ENCODE measurements around the gene CCL26.
"Not testable (repeated sequence)": the region's sequence is repeated elsewhere in the genome, so short reads cannot be mapped to it uniquely, and the experiment has no call there.

The CCL26 gene

GRCh38 chr7:75729851-75730274, 42.1 kb downstream of the CCL26 start:
- H3K4me3 ChIP-seq (ENCODE audit: low read depth in 1 of 5, low read length in 5 of 5) = no peak overlapping the region
- H3K36me3 ChIP-seq (ENCODE audit: control insufficient read depth in 5 of 5, insufficient read depth in 5 of 5, low read length in 5 of 5) = peaks cover 0 to 16% (median 7%) of the 10 kb centered on the region in 5 donors
- H3K4me1 ChIP-seq (ENCODE audit: control insufficient read depth in 5 of 5, insufficient read depth in 5 of 5, low read length in 5 of 5) = peaks cover 0 to 24% (median 10%) of the 10 kb centered on the region in 5 donors
- no peak overlapping the region for H3K27ac ChIP-seq (ENCODE audit: low read depth, low read length)
- no peak overlapping the region for H3K9ac ChIP-seq (ENCODE audit: low read length in 5 of 5)
- H3K9me3 ChIP-seq (ENCODE audit: control insufficient read depth in 5 of 5, low read length in 5 of 5) = no peaks in the 10 kb centered on the region
- H3K27me3 ChIP-seq (ENCODE audit: control insufficient read depth in 5 of 5, insufficient read depth in 4 of 5, low read length in 5 of 5) = no peaks in the 10 kb centered on the region

DNA sequence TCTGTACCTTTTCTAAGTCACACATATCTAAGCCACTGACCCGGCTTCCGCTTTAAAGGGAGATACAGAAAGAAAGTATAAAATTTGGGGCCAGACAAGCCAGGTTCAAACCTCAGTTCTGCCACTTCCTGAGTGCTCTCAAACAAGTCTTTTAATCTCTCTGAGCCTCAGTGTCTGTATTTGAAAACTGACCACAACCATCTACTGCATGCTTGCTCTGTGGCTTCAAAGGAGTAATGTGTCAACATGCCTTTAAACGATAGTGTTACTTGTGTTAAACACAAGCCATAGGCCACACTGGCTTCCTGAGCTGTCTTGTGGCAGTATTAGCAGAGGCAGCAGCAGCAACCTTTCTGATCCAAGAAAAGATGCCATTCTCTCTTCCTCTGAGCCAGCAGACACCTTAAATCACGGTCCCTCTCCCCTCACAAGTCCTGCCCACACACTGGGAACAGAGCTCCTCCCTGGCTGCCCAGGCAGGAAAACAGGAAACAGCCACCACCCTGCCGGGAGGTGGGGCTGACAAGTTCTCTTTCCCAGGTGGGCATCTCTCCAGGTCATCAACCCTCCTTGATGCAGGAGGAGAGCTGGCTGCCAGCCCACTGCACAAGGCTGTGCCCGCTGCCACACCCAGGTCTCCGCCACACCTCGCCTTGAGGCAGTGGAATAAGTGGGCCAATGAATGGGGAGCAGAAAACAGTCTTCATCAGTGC, 44.0 kb downstream of the CCL26 start:
- no peaks in the 10 kb centered on the region for H3K9me3 ChIP-seq (ENCODE audit: control insufficient read depth in 5 of 5, low read length in 5 of 5)
- H3K4me1 ChIP-seq (ENCODE audit: control insufficient read depth in 5 of 5, insufficient read depth in 5 of 5, low read length in 5 of 5) = peaks cover 0 to 19% (median 7%) of the 10 kb centered on the region in 5 donors
- peaks cover 0 to 10% (median 2%) of the 10 kb centered on the region in 5 donors for H3K36me3 ChIP-seq (ENCODE audit: control insufficient read depth in 5 of 5, insufficient read depth in 5 of 5, low read length in 5 of 5)
- peak overlapping the region in 2 of 5 donors; percentile 19 to 21 for H3K9ac ChIP-seq (ENCODE audit: low read length in 5 of 5)
- no peaks in the 10 kb centered on the region for H3K27me3 ChIP-seq (ENCODE audit: control insufficient read depth in 5 of 5, insufficient read depth in 4 of 5, low read length in 5 of 5)
- no peak overlapping the region for H3K27ac ChIP-seq (ENCODE audit: low read depth, low read length)
- H3K4me3 ChIP-seq (ENCODE audit: low read depth in 1 of 5, low read length in 5 of 5) = peak overlapping the region in 1 of 5 donors; percentile 25

GRCh38 chr7:75727351-75727750, 44.7 kb downstream of the CCL26 start:
- H3K9ac ChIP-seq (ENCODE audit: low read length in 5 of 5); H3K36me3 ChIP-seq (ENCODE audit: control insufficient read depth in 5 of 5, insufficient read depth in 5 of 5, low read length in 5 of 5); H3K4me3 ChIP-seq (ENCODE audit: low read depth in 1 of 5, low read length in 5 of 5); H3K27me3 ChIP-seq (ENCODE audit: control insufficient read depth in 5 of 5, insufficient read depth in 4 of 5, low read length in 5 of 5); H3K9me3 ChIP-seq (ENCODE audit: control insufficient read depth in 5 of 5, low read length in 5 of 5); H3K27ac ChIP-seq (ENCODE audit: low read depth, low read length): not testable (repeated sequence)
- H3K4me1 ChIP-seq (ENCODE audit: control insufficient read depth in 5 of 5, insufficient read depth in 5 of 5, low read length in 5 of 5) = peaks cover 0 to 23% (median 7%) of the 10 kb centered on the region in 5 donors

GRCh38 chr7:75725306-75725705, 46.7 kb downstream of the CCL26 start:
- Histone ChIP-seq H3K4me3 (ENCODE audit: low read depth in 1 of 5, low read length in 5 of 5) (no peak overlapping the region), H3K4me1 (ENCODE audit: control insufficient read depth in 5 of 5, insufficient read depth in 5 of 5, low read length in 5 of 5) (peaks cover 0 to 24% (median 7%) of the 10 kb centered on the region in 5 donors), H3K27ac (ENCODE audit: low read depth, low read length) (no peak overlapping the region), H3K9me3 (ENCODE audit: control insufficient read depth in 5 of 5, low read length in 5 of 5) (no peaks in the 10 kb centered on the region), H3K36me3 (ENCODE audit: control insufficient read depth in 5 of 5, insufficient read depth in 5 of 5, low read length in 5 of 5) (no peaks in the 10 kb centered on the region), H3K9ac (ENCODE audit: low read length in 5 of 5) (no peak overlapping the region), H3K27me3 (ENCODE audit: control insufficient read depth in 5 of 5, insufficient read depth in 4 of 5, low read length in 5 of 5) (no peaks in the 10 kb centered on the region)

DNA sequence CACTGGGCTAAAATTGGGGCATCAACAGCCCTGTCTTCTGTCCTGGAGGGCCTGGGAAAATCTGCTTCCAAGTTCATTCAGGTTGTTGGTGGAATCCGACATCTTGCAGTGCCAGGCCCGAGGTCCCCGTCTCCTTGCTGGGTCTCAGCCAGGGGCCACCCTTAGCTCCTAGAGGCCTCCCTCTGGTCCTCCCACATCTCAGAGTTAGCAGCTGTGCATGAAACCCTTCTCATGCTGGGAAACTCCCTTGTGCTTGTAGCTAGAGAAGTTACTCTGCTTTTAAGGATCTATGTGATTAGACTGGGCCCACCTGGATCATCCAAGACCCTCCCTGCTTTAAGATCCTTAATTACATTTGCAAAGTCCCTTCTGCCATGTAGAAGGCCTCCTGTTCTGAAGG, 48.6 kb downstream of the CCL26 start:
- H3K27ac ChIP-seq (ENCODE audit: low read depth, low read length) = no peak overlapping the region
- no peaks in the 10 kb centered on the region for H3K9me3 ChIP-seq (ENCODE audit: control insufficient read depth in 5 of 5, low read length in 5 of 5)
- H3K9ac ChIP-seq (ENCODE audit: low read length in 5 of 5) = no peak overlapping the region
- peaks cover 0 to 18% (median 7%) of the 10 kb centered on the region in 5 donors for H3K4me1 ChIP-seq (ENCODE audit: control insufficient read depth in 5 of 5, insufficient read depth in 5 of 5, low read length in 5 of 5)
- no peaks in the 10 kb centered on the region for H3K36me3 ChIP-seq (ENCODE audit: control insufficient read depth in 5 of 5, insufficient read depth in 5 of 5, low read length in 5 of 5)
- H3K4me3 ChIP-seq (ENCODE audit: low read depth in 1 of 5, low read length in 5 of 5) = no peak overlapping the region
- H3K27me3 ChIP-seq (ENCODE audit: control insufficient read depth in 5 of 5, insufficient read depth in 4 of 5, low read length in 5 of 5) = no peaks in the 10 kb centered on the region

GRCh38 chr7:75722373-75722772, 49.6 kb downstream of the CCL26 start:
- peaks cover 0 to 11% (median 0%) of the 10 kb centered on the region in 5 donors for H3K4me1 ChIP-seq (ENCODE audit: control insufficient read depth in 5 of 5, insufficient read depth in 5 of 5, low read length in 5 of 5)
- H3K4me3 ChIP-seq (ENCODE audit: low read depth in 1 of 5, low read length in 5 of 5) = no peak overlapping the region
- no peak overlapping the region for H3K27ac ChIP-seq (ENCODE audit: low read depth, low read length)
- no peaks in the 10 kb centered on the region for H3K9me3 ChIP-seq (ENCODE audit: control insufficient read depth in 5 of 5, low read length in 5 of 5)
- H3K27me3 ChIP-seq (ENCODE audit: control insufficient read depth in 5 of 5, insufficient read depth in 4 of 5, low read length in 5 of 5) = no peaks in the 10 kb centered on the region
- no peaks in the 10 kb centered on the region for H3K36me3 ChIP-seq (ENCODE audit: control insufficient read depth in 5 of 5, insufficient read depth in 5 of 5, low read length in 5 of 5)
- no peak overlapping the region for H3K9ac ChIP-seq (ENCODE audit: low read length in 5 of 5)

GRCh38 chr7:75721922-75722321, 50.1 kb downstream of the CCL26 start:
- not testable (repeated sequence) for H3K27me3 ChIP-seq (ENCODE audit: control insufficient read depth in 5 of 5, insufficient read depth in 4 of 5, low read length in 5 of 5); H3K36me3 ChIP-seq (ENCODE audit: control insufficient read depth in 5 of 5, insufficient read depth in 5 of 5, low read length in 5 of 5); H3K27ac ChIP-seq (ENCODE audit: low read depth, low read length); H3K9me3 ChIP-seq (ENCODE audit: control insufficient read depth in 5 of 5, low read length in 5 of 5); H3K4me3 ChIP-seq (ENCODE audit: low read depth in 1 of 5, low read length in 5 of 5); H3K9ac ChIP-seq (ENCODE audit: low read length in 5 of 5)
- H3K4me1 ChIP-seq (ENCODE audit: control insufficient read depth in 5 of 5, insufficient read depth in 5 of 5, low read length in 5 of 5) = peaks cover 0 to 11% (median 0%) of the 10 kb centered on the region in 5 donors

DNA sequence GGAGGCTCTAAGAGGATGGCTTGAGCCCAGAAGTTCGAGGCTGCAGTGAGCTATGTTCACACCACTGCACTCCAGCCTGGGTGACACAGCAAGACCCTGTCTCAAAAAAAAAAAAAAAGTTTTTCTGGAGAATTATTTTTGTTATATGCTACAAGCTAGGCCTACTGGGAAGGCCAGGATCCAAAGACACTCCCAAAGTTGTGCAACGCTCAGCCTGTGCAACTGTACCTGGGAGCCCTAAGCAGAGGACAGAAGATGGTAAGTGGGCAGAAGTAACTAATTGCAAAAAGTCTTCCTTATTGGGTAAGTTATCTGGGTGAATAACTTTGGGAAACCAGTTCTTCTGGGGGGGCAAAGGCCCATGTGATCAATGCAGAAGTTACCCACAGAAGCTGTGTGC, 50.6 kb downstream of the CCL26 start:
- no peak overlapping the region for H3K27ac ChIP-seq (ENCODE audit: low read depth, low read length)
- no peaks in the 10 kb centered on the region for H3K36me3 ChIP-seq (ENCODE audit: control insufficient read depth in 5 of 5, insufficient read depth in 5 of 5, low read length in 5 of 5)
- H3K4me3 ChIP-seq (ENCODE audit: low read depth in 1 of 5, low read length in 5 of 5) = no peak overlapping the region
- peaks cover 0 to 11% (median 0%) of the 10 kb centered on the region in 5 donors for H3K4me1 ChIP-seq (ENCODE audit: control insufficient read depth in 5 of 5, insufficient read depth in 5 of 5, low read length in 5 of 5)
- H3K9ac ChIP-seq (ENCODE audit: low read length in 5 of 5) = no peak overlapping the region
- H3K27me3 ChIP-seq (ENCODE audit: control insufficient read depth in 5 of 5, insufficient read depth in 4 of 5, low read length in 5 of 5) = no peaks in the 10 kb centered on the region
- H3K9me3 ChIP-seq (ENCODE audit: control insufficient read depth in 5 of 5, low read length in 5 of 5) = no peaks in the 10 kb centered on the region

DNA sequence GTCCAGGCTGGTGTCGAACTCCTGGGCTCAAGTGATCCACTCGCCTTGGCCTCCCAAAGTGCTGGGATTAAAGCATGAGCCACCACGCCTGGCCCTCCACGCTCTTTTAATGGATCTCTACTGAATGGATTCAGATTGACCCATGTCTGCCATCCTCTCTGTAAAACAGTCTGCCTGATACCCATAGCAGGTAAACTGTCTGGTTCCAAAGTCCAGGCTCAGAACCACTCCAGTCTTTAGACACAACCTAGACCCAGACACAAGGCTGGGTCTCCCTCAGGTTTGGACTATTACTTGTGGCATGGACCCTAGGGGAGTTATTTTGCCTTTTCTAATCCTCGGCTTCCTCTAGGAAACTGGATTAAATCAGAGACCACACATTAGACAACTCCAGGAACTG, 52.4 kb downstream of the CCL26 start:
- H3K4me1 ChIP-seq (ENCODE audit: control insufficient read depth in 5 of 5, insufficient read depth in 5 of 5, low read length in 5 of 5) = peaks cover 0 to 11% (median 0%) of the 10 kb centered on the region in 5 donors
- H3K4me3 ChIP-seq (ENCODE audit: low read depth in 1 of 5, low read length in 5 of 5) = no peak overlapping the region
- no peaks in the 10 kb centered on the region for H3K9me3 ChIP-seq (ENCODE audit: control insufficient read depth in 5 of 5, low read length in 5 of 5)
- no peaks in the 10 kb centered on the region for H3K27me3 ChIP-seq (ENCODE audit: control insufficient read depth in 5 of 5, insufficient read depth in 4 of 5, low read length in 5 of 5)
- no peaks in the 10 kb centered on the region for H3K36me3 ChIP-seq (ENCODE audit: control insufficient read depth in 5 of 5, insufficient read depth in 5 of 5, low read length in 5 of 5)
- no peak overlapping the region for H3K27ac ChIP-seq (ENCODE audit: low read depth, low read length)
- no peak overlapping the region for H3K9ac ChIP-seq (ENCODE audit: low read length in 5 of 5)
